ENCODE results near the gene GRN.
"Not testable (repeated sequence)": the region's sequence is repeated elsewhere in the genome, so short reads cannot be mapped to it uniquely, and the experiment has no call there.

GRN gene

DNA sequence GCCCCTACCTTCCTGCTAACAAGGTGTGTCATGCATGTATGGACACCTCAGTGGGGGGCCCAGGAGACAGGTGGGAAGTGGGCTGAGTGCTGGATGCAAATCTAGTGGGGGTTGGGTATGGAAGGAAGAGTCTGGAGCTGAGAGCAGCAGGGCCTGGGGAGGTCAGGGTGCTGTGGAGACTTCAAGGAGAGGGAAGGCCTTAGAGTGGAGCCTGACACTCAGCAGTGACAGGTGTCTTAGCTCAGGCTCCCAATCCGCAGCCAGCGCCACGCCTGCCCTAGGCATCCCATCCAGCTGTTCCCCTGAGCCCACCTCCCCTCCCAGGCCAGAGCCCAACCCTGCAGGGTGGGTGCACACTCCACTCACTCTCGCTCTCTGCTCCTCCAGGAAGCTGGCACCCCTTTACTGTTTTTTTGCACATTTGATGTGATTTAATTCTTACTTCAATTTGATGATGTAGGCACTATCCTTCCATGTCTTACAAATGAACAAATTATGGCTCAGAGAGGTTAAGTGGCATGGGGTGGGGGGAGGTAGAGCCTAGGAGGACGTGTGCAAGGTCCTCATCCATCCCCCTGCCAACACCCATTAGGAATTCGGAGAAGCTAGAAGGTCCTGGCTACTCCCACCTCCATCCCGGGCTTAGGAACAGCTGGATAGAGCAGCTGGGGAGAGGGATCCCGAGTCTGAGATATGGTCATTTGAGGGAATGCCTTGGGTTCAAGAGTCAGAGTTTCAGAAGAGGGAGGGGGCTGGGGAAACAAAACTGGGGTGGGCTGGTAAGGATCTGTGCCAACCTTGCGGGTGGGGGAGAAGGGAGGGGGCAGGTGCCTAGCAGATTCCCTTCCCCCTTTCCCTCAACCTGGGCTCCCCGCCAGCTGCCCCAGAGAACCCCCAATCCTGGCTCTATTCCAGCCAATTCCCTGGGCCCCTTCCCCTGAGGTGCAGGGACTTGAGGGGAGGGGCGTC, 16.5 kb downstream of the GRN start:
- no peak for DNase-seq (ENCODE audit: low read depth)

DNA sequence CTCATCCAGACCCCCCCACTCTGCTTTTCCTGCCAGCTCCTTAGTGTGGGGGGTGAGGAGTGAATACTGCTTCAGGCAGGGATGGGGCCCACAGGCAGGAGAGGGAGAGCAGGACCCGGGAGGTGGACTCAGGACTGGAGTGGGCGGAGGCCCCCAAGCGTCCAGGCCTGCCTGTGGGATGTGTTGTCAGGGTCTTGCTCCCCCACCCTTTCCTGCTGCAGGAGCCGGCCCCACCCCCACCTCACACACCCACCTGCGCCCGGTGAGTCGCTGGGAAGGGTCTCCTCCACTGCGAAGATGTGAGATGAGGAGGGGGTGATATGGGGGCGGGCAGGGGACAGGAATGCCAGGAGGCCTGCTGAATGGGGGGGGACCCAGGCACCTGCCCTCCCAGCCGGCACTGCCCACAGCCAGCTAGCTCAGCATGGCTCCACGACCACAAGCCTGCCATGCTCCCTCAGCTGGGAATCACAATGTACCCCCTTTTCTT, 17.4 kb downstream of the GRN start:
- no peak for DNase-seq (ENCODE audit: low read depth)

DNA sequence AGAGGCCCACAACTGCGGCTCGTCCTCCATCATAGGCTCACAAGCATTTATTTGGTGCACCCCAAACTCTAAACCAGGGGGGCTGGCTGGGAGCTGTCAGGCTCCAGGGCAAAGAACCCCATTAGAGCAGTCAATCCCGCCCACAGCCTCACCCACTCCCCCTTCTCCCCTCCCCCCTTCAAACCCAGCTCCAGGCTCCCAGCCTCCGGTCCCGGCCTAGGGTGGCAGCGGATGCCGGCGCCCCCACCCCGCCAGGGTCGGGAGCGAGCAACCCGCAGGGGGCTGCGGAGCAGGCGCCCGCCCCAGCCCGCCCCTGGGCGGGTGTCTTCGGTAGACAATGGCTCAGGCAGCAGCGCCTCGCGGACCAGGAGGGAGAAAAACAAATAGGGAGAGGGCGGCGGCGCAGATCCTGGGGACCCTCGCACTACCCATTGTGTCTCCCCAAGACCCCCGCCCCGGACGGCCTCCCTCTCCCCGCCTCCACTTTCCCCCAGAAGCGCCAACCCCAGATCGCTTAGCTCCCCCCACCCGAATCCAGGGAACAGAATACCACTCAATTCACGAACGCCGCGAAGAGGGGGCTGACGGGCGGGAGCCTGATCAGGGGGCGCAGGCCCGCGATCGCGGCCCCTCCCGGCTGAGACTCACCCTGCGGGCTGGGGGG, 18.0 kb downstream of the GRN start:
- no peak for DNase-seq (ENCODE audit: low read depth)

DNA sequence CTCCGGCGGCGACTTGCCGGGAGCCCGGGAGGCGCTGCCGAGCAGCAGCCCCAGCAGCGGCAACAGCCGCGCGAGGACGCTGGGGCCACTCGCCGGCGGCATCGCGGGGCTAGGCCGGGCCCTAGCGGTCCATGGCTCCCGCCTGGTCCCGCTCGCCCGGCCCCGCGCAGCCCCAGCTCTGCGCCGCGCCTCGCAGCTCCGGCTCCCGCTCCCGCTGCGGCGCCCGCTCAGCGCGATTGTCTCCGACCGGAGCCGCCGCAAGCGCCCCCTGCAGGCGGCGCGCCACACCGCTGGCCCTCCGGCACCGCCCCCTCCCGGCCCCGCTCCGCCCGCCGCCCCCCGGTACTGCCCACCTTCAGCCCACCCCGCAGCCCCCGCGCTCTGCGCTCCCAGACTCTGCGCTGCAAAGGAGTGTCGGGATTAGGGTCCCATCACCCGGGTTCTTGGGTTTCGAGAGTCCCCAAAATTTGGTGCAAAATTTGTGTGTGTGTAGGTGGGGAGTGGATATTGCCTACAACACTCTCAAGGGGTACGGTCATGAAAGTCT, 18.6 kb downstream of the GRN start, which contains the start of gene FAM171A2:
TSS of gene FAM171A2 (minus strand) at position 241 of the 547 bp plus-strand sequence. CDS start at position 102, 139 bp downstream.
- peak; percentile 50 for DNase-seq (ENCODE audit: low read depth)

DNA sequence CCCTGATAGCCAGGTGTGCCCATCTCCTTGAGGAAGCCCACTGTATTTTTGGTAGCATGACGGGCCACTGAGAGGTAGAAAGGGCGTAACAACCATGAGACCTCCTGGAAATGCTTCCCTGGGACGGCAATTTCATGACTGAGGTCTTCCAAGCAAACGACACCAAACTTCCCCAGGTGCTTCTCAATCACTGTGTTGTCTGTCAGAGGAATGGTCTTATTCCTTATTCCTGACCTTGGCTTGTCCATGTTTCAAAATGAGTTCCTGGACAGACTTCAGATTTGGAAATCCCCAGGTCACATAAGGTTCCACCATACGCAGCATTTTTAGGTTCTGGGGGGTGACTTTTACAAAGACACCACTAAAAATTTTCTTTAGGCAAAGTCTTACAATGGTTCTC, 19.9 kb downstream of the GRN start:
- not testable (repeated sequence) for DNase-seq (ENCODE audit: low read depth)

DNA sequence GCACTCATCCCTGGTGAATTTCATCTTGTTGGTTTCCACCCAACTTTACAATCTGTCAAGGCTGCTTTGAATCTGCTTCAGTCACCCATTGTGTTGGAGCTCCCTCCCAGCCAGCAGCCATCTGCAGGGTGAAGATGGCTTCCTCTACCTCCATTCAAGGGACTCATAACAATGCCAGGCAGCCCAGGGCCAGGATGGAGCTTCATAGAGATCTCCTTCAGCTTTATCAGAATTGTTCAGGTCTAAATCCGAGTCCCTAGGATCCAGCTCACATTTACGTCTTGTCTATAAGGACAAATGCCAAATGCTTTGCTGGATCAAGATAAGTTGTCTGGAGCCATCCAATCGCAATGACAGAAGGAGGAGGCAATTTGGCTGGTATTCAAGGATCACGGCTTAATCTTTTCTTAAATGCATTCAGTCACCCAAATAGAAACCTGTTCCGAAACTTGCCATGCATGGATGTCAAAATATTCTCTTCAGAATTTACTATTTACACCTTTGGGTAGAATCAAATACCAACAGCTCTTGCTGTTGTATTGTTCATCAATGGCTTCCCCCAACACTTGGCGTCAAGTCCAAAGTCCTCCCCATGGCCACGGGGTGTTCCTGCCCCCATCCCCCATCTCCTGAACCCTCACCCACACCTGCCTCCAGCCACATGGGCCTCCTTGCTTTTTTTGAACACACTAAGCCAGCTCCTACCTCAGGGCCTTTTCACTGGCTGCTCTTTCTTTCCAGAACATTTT, 22.3 kb downstream of the GRN start:
- DNase-seq (ENCODE audit: low read depth), result no peak

DNA sequence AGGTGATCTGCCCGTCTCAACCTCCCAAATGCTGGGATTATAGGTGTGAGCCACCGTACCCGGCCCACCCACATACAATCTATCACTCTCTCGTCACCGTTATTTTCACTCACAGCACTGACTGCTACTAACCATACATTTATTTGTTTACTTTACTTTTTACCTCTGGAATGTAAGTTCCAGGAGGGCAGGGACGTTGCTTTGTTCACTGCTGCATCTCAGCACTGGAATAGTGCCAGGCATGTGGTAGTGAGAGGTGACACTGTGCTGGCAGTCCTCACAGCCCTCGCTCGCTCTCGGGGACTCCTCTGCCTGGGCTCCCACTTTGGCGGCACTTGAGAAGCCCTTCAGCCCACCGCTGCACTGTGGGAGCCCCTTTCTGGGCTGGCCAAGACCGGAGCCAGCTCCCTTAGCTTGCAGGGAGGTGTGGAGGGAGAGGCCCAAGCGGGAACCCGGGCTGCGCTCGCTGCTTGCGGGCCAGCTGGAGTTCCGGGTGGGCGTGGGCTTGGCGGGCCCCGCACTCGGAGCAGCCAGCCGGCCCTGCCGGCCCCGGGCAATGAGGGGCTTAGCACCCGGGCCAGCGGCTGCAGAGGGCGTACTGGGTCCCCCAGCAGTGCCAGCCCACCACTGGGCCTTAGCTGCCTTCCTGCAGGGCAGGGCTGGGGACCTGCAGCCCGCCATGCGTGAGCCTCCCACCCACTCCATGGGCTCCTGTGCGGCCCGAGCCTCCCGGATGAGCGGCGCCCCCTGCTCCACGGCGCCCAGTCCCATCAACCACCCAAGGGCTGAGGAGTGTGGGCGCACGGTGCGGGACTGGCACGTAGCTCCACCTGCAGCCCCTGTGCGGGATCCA, 23.5 kb downstream of the GRN start:
- not testable (repeated sequence) for DNase-seq (ENCODE audit: low read depth)

DNA sequence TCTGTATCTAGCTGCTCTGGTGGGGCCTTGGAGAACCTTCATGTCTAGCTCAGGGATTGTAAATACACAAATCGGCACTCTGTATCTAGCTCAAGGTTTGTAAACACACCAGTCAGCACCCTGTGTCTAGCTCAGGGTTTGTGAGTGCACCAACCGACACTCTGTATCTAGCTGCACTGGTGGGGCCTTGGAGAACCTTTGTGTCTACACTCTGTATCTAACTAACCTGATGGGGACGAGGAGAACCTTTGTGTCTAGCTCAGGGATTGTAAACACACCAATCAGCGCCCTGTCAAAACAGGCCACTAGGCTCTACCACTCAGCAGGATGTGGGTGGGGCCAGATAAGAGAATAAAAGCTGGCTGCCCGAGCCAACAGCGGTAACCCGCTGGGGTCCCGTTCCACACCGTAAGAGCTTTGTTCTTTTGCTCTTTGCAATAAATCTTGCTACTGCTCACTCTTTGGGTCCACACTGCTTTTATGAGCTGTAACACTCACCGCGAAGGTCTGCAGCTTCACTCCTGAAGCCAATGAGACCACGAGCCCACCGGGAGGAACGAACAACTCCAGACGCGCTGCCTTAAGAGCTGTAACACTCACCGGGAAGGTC, 24.4 kb downstream of the GRN start:
- DNase-seq (ENCODE audit: low read depth), result not testable (repeated sequence)

DNA sequence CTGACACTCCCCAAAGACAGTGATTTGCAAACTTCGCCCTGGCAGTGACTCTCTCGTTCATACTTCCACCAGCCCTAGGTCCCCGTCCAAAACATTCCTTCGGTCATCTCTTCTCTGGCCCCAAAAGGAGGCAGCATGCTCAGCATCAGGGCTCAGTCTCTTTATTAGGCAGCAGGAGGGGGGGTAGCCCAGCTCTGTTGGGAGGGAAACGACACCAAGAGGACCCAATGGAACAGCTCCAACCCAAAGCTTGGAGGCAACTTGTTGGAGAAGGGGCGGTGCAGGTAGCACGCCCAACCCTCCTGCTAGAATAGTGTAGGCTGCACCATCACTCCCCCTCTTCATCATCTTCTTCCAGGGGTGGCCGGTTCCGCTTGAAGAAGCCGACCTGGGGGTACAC, 26.9 kb downstream of the GRN start:
- DNase-seq (ENCODE audit: low read depth), result no peak

DNA sequence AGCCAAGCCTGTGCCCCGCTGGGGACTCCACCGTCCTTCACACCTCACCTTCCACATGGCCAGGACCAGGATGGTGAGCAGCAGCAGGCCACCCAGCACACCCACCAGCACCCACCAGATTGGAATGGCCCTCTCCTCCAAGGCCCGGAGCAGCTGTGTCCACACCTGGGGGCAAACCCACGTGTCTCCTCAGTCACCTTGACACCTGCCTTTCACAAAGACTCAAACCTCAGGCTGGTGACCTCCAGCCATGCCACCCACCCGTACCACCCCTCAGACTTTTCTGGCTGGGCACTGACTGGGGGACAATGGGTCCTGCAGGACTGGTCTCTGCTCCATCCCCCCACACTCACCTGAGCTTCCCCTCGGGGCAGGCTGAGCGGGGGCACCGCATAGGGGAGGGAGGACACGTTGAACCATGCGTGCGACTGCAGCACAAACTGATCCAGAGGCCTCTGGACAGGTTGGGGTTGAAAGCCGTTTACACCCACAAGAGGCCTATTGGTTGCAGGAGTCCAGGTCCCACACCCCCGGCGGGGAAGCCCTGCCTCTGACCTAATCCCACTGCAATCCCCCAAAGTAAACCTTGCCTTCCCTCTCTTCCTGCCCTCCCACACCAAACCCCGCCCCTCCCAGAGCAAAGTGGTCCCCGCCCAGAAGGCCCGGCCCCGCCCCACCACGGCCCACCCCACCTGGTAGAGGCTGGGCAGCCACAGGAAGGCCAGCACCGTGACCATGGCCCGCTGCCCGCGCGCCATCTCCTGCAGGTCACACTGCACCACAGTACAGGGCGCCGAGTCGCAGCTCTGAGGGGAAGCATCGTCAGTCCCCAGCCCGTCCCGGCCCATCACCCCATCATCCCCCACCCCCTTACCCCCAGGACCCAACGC, 29.4 kb downstream of the GRN start:
- DNase-seq (ENCODE audit: low read depth), result no peak

DNA sequence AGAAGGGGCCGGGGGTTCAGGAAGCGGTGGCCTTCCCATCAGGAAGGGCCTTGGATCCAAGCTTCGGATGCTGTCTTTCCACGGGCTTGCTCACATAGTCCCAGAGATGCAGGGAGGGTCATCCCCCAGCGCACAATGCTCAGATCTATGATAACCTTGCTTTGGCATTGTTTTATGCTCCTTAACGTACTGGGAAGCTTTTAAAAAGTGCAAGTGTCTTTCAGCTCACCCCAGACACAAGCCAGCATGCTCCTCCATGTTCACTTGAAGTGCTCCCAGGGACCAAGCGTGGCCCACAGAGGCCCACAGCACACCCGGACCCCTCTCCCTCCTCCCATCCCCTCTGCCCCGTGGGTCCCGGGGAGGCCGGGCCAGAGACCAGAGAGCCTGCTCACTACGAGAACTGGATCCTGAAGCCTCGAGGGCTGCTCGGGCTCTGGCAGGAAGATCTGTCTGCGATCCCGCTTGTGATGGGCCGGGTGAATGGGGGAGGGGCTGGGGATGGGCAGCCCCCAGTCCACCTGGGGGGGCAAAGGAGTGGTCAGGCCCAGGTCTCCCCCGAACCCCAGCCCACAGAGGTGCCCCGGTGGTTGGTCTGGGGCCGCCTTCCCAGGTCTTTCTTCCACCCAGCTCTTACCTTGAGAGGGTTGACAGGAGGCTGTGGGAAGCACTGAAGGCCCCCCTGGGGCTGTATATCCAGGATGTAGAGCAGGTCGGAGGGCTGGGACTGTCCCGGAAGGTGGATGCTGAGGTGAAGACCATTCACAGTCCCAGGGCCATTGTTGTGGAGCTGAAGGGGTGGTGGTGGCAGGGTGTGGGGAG, 30.3 kb downstream of the GRN start:
- DNase-seq (ENCODE audit: low read depth), result no peak

DNA sequence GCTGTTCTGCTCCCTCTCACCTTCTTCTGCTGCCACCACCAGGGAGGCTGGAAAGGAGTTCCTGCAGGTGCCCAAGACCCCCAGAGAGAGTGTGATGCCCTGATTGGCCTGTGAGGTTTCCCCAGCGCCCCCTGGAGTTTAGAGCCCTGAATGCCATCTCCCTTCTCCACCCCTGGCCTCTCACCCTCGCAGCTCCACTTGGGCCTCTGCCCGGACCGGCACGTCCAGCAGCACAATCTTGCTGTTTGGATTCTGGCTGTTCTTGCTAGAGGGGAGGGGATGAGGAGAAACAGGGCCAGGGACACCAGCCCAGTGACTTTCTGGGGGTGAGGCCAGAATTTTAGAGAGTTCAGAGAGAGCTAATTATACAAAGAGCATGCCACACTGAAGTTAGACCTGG, 31.0 kb downstream of the GRN start:
- no peak for DNase-seq (ENCODE audit: low read depth)

DNA sequence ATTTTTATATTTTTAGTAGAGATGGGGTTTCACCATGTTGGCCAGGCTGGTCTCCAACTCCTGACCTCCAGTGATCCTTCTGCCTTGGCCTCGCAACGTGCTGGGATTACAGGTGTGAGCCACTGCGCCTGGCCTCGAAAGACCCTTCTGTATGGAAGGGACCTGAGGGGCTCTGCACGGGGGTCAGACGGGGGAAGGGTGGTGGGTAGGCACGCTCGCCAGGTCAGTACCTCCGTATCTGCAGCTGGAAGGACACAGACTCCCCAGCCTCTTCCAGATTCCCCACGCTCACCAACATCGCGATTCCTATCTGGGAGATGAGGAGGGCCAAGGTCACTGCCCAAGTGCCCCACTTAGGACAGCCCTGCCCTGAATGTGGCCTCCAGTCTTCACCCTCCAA, 31.7 kb downstream of the GRN start:
- DNase-seq (ENCODE audit: low read depth), result no peak

DNA sequence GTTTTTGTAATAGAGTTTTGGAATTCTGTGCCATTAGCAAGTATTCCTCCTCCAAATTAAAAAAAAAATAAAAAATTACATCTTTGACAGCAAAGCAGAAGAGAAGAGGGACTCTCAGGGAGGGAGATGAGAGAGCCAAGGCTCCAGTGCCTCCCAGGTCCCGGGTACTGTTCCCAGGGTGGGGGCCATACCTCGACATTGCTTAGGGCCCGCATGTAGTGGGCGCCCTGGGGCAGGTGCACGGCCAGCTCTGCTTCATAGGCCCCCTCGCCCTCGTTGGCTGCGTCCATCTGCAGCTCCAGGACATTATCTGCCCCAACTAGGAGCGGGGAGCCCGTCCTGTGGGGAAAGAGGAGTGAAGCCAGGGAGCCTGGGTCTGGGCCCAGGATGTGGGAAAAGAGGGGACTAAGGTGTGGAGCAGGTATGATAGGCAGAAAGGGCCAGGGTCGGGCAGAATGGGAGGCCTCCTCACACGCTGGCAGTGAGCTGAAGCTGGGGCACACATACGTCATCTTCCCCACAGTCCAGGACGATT, 33.1 kb downstream of the GRN start:
- no peak for DNase-seq (ENCODE audit: low read depth)

DNA sequence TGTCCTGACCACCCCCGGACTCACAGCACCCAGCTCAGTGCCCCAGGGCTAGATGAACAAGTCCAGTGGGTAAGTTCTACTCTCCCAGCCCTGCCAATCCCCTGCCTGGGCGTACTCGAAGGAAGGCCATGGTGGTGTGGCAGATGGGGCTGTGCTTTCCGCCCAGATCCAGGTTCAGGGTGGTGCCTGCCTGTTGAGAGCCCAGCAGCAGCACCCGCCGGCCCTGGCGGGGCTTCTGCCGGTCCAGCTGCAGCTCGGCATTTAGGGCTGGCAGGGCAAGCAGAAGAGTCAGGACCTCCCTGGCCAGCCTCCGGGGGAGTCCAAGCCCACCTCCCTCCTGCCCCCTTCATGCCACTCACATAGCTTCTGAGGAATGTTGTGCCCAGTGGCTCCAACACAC, 34.8 kb downstream of the GRN start:
- no peak for DNase-seq (ENCODE audit: low read depth)

DNA sequence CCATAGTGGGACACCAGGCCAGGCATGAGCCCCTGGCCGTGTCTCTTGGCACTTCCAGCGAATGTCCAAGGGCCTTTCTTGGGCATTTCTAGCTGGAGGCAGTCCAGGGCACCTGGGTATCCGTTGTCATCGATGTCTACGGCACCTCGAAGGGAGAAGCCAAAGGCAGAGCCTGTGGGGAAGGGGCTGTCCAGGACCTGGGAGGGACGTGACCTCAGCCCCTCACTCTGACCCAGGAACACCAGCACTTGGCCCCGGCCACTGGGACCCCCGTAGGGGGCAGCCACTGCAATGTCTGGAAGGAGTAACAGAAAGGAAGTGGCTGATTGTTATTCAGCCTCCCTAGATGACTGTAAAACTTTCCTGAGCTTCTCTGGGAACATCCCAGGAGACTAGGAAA, 35.7 kb downstream of the GRN start:
- DNase-seq (ENCODE audit: low read depth), result no peak

DNA sequence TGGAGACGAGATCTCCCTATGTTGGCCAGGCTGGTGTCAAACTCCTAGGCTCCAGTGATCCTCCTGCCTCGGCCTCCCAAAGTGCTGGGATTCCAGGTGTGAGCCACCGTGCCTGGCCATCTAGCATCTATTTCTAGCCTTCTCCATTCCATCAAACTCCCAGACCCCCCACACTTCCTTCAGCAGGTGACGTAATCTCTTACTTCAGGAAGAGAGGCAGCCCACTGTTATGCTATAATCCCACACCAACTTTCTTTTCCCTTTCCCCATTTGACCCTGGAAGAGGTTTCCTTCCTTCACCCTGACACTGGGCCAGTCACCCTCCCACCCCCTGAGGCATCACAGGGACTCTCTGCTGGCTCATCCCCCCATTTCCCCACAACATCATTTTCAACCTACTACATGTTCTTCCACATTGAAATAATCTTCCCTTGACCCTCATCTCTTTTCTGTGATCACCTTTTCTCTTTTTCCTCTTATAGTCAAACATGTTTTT, 36.8 kb downstream of the GRN start:
- no peak for DNase-seq (ENCODE audit: low read depth)

DNA sequence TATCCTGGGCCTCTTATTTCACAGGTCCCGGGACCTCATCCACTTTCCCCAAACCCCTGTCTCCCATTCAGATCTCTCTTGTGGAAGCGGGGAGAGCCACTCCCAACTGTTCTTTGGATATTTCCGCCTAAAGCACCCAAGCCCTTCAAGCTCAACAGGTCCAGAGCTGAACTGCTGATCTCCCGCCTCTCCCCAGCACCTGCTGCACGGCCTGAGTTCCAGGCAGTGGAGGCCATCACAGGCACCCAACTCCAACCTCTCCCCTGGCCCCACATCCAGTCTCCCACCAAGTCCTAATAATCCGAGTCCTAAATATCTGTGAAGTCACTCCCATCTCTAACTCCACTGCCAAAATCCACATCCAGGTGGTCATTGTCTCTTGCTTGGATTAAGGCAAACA, 37.8 kb downstream of the GRN start:
- no peak for DNase-seq (ENCODE audit: low read depth)

All from activated T-helper 1 cell treated with Interleukin-2 at 50 U/mL for 16 hours (primary cell).